RCC 7860 (cell line): ENCODE data around the gene GRPR.

ENCODE experiments used
- DNase-seq: peaks from one replicate; pipeline ENCODE4 v3.0.0-alpha.2; 2015; ENCODE audit warnings: low spot score
- FAIRE-seq: peaks from 2 replicates; lab custom pipeline; 2012; peaks lifted over from hg19 to GRCh38; lab: Jason Lieb, UNC

GRPR gene

GRCh38 chrX:16123222-16123786 is at the start of gene GRPR:
Gene GRPR (plus strand): TSS chrX:16123565. CDS start chrX:16123954, 389 bp downstream.
- FAIRE-seq (peak; percentile 86), DNase-seq (peak; percentile 58)

- FAIRE-seq (no peak), DNase-seq (no peak)
These were observed 48.3 kb upstream of the GRPR start for GRCh38 chrX:16075087-16075486.

DNA sequence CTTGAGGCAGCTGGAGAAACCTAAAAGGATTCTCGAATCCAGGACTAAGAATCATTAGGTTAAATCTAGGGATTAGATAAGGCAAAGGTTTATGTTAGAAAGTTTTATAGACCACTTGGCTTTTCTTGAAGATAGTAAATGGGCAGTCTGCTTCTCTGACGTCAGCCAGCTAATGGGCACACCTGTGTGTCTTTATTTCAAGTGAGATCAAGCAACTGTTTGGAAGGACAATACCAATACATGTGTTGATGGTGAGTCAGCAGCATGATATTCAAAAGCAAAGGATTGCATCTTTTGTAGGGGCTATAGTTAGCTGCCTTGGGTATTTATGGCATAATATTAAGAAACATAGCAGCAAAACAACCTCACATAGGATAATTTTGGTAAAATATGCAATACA is 46.5 kb upstream of the GRPR start:
- FAIRE-seq: no peak
- DNase-seq: no peak

DNA sequence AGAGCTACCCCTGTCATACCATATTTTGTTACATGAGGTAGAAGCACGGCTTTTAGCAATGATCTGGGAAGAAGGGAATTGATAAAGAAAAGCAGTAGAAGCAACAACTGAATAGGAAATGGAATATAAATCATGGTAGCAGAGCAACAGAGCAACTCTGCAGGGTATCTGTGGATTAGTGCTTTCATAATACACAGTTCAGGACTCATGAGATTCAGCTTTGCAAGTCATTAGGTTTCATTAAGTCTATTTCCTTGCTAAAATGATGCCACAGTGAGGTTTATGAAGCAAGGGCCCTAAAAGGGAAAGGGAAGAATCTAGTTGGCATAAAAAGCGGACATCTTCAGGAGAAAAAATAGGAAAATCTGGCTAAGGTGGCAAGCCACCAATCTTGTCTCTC is 45.6 kb upstream of the GRPR start:
- no peak for FAIRE-seq
- DNase-seq: no peak

- FAIRE-seq (no peak), DNase-seq (no peak)
These were observed 42.0 kb upstream of the GRPR start for GRCh38 chrX:16081357-16081756.

GRCh38 chrX:16082470-16083085 is 40.8 kb upstream of the GRPR start:
- no peak for FAIRE-seq
- DNase-seq: no peak

- FAIRE-seq: peak; percentile 81
- DNase-seq: no peak
These were observed 36.3 kb upstream of the GRPR start for GRCh38 chrX:16087076-16087475.

DNA sequence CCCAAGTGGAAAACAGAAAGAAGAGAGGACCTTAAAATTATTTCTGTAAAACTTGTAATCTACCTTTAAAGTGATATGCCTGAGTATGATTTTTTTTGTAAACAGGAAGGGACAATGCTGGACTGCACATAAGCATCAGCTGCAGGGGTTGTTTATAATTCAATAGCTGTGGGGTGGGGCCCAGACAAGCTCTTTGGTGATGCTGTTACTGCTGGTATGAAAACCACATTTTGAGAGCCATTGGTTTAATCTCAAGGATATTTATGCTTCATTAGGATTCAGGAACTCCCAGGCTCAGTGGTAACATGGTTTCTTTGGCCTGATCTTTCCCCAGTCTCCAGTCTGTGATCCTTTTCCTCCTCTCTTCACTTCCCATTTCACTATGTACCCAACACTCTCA is 34.3 kb upstream of the GRPR start:
- FAIRE-seq: no peak
- DNase-seq: no peak

GRCh38 chrX:16096141-16096540 is 27.2 kb upstream of the GRPR start:
- DNase-seq: no peak
- FAIRE-seq: no peak

- no peak for DNase-seq
These were observed 22.7 kb upstream of the GRPR start for GRCh38 chrX:16100673-16101072.

DNA sequence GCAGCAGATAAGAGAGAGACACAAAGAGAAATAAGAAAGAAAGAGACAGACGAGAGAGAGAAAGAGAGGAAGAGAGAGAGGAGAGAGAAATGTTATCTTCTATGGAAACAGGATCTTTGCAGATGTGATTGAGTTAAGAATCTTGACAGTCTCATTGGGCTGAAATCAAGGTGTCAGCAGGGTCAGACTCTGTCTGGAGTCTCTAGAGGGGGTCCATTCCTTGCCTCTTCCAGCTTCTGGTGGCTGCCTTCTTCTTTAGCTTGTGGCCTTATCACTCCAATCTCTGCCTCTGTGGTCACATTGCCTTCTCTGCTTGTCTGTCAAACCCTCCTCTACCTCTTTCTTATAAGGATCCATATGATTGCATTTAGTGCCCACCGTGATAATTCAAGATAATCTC is 21.8 kb upstream of the GRPR start:
- FAIRE-seq: no peak
- no peak for DNase-seq

More at GRCh38 chrX:16100673-16101072, 22.7 kb upstream of the GRPR start:
- FAIRE-seq: no peak

GRCh38 chrX:16103625-16104024 is 19.7 kb upstream of the GRPR start:
- DNase-seq (no peak), FAIRE-seq (no peak)

- DNase-seq (no peak), FAIRE-seq (no peak)
These were observed 10.9 kb upstream of the GRPR start for GRCh38 chrX:16112428-16112827.

GRCh38 chrX:16113978-16114565 is 9.3 kb upstream of the GRPR start:
- DNase-seq (no peak), FAIRE-seq (no peak)

GRCh38 chrX:16114611-16115010 is 8.8 kb upstream of the GRPR start:
- FAIRE-seq (peak; percentile 74), DNase-seq (peak; percentile 17)

DNA sequence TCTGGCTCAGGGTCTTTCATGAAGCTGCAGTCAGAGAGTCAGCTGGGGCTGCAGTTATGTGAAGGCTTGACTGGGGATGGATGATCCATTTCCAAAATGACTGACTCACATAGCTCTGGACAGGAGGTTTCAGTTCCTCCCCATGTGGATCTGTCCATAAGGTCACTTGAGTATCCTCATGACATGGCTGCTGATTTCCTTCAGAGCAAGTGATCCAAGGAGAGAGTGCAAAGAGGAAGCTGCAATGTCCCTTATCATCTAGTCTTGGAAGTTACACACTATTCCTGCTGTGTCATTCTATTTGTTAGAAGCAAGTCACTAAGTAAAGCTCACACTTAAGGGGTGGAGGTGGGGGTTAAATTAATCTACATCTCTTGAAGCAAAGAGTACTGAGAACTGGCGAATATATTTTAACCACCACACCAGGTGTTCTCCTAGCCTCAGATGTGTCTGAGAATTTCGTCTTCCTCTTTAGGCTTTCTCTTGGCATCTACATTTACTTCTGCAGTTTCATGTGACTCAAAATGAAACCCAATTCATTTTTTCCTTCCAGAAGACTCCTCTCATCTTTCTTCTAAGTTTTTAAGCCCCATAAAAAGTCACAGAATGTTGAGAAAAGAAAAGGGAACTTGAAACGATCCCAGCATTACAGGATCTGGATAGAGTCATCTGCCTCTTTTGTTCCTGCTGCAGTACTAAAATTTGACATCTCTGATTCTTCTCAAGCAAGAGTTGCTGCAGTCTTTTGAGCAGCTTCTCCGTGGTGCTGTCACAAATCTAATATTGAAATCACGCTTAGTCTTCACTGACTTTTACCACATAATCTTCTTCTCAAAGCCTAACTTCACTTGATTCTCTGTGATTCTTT is 3.8 kb upstream of the GRPR start:
- FAIRE-seq (no peak), DNase-seq (no peak)

DNA sequence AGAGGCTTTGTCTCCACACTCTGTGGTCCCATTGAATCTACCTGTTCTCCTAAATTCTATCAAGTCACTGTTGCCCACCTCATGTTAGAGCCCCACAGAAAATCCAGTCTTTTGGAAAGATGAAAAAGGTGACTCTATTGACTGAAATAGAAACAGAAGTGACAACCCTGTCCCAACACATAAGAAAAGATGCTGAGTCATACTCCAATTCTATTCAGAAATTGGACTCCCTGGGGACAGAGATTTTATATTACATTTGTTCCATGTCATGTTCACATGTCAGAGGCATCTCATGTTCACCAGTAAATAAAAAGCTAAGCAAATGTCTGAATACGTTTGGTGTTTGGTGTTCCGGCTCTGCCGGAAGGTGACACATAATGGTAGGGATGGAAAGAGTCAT is 2.9 kb upstream of the GRPR start:
- FAIRE-seq: no peak

DNA sequence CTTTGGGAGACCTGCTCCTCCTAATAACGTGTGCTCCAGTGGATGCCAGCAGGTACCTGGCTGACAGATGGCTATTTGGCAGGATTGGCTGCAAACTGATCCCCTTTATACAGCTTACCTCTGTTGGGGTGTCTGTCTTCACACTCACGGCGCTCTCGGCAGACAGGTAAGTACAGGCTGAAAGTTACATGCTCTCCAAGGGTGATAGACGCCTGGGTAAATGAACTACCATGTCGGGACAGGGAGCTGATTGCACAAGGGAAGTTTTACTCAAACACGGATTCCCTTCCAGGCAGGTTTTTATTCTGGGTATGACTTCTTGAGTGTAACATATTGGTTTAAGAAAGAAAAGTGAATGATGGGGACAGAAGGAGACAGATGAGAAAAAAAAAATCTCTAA is 836 bp downstream of the GRPR start:
- FAIRE-seq: no peak

More for the DNA sequence above, 2.9 kb upstream of the GRPR start:
- no peak for DNase-seq

GRCh38 chrX:16125520-16126149 is 2.3 kb downstream of the GRPR start:
- DNase-seq (no peak), FAIRE-seq (no peak)

More for the DNA sequence above, 836 bp downstream of the GRPR start:
- DNase-seq: no peak

- FAIRE-seq: no peak
- no peak for DNase-seq
These were observed 7.3 kb downstream of the GRPR start for GRCh38 chrX:16130707-16131106.

DNA sequence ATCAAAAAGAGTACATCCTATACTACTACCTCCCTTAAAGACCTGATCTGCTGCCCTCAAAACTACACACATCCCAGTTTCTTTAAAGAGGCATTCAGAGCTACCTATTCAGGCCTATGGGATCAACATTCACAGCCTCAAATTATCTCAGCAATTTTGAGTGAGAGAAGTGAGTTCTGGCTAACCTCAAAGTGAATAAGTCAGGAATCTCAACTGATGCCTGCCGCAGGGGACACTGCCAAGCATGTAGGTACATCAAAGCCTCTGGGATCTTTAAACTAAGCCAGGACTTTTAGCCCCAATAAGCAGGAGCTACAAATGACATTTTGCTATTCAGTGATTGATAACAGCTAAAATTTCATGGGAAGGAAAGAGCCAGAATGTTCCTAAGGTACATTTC is 11.6 kb downstream of the GRPR start:
- DNase-seq (no peak), FAIRE-seq (no peak)
